HepG2 (cell line): ENCODE results near the gene RASSF8. TPM values are rescaled to one million over a fixed set of nuclear protein-coding genes. Genes with fewer than 3 reads are reported as not detected.

Source experiments
- ATF3 ChIP-seq: sonication (generic); formaldehyde crosslinking; IDR thresholded peaks from 2 replicates; pipeline ENCODE4 v1.4.0; 2020; ENCODE audit warnings: missing genetic modification reagents
- ELF3 ChIP-seq: IDR thresholded peaks from 2 replicates; pipeline ENCODE4 v1.6.1; 2016; ENCODE audit warnings: missing genetic modification reagents, missing compliant biosample characterization
- HIC2 ChIP-seq: sonication (generic); formaldehyde crosslinking; IDR thresholded peaks from 2 replicates; pipeline ENCODE4 v1.9.0; 2022; ENCODE audit warnings: low read depth, missing genetic modification reagents
- MLXIP ChIP-seq: sonication (generic); formaldehyde crosslinking; IDR thresholded peaks from 2 replicates; pipeline ENCODE4 v1.9.0; 2021; ENCODE audit warnings: missing genetic modification reagents, borderline replicate concordance
- NBN ChIP-seq: fragments of 450-650 bp; conservative IDR thresholded peaks from 2 replicates; pipeline ENCODE4 v1.6.1; 2017
- RCOR2 ChIP-seq: IDR thresholded peaks from 2 replicates; pipeline ENCODE4 v1.6.1; 2016; ENCODE audit warnings: missing biosample characterization, missing genetic modification reagents
- TOE1 ChIP-seq: sonication (generic); formaldehyde crosslinking; IDR thresholded peaks from 2 replicates; pipeline ENCODE4 v1.4.0; 2020; ENCODE audit warnings: mild to moderate bottlenecking, missing genetic modification reagents
- TRAFD1 ChIP-seq: sonication (generic); formaldehyde crosslinking; IDR thresholded peaks from 2 replicates; pipeline ENCODE4 v1.5.1; 2020; ENCODE audit warnings: missing genetic modification reagents, mild to moderate bottlenecking, borderline replicate concordance
- ZFP62 ChIP-seq: sonication (generic); formaldehyde crosslinking; IDR thresholded peaks from 2 replicates; pipeline ENCODE4 v1.4.0; 2020; ENCODE audit warnings: missing genetic modification reagents
- ZNF510 ChIP-seq: sonication (generic); formaldehyde crosslinking; IDR thresholded peaks from 2 replicates; pipeline ENCODE4 v1.4.0; 2020; ENCODE audit warnings: low read depth, mild to moderate bottlenecking, missing genetic modification reagents
- ZNF572 ChIP-seq: sonication (generic); formaldehyde crosslinking; IDR thresholded peaks from 2 replicates; pipeline ENCODE4 v1.5.1; 2020; ENCODE audit warnings: mild to moderate bottlenecking, missing genetic modification reagents
- polyA plus RNA-seq, 8 experiments: library from polyadenylated mRNA; depleted of rRNA in 3 of 8; stranded (reverse) in 7 of 8; unstranded in 1 of 8; fragments of >200 nt; fragmentation: Illumina TruSeq in 4 of 8; extraction: Trizol in 4 of 8; gene quantifications; 2 replicates each; pipeline versions ENCODE4 v1.2.1 to v1.2.3, GENCODE V29; 2011 to 2016; ENCODE audit warnings: low read depth in 4 of 8, missing spikeins in 1 of 8, mixed read lengths in 1 of 8; ENCODE audit not compliant: insufficient read depth in 1 of 8
- total RNA-seq, 5 experiments: library from RNA; depleted of rRNA; stranded (reverse); fragments of >200 nt; fragmentation: Illumina TruSeq; extraction: Trizol; gene quantifications; 2 replicates each; pipeline ENCODE4 v1.2.3, GENCODE V29; 2016; ENCODE audit warnings: low read depth in 1 of 5

The RASSF8 gene
- total and polyA plus RNA-seq, 2 of the 13 experiments (the other 11 are each of a cell fraction or from before 2014, with no cell fraction given), result 0.82 to 9.2 TPM

DNA sequence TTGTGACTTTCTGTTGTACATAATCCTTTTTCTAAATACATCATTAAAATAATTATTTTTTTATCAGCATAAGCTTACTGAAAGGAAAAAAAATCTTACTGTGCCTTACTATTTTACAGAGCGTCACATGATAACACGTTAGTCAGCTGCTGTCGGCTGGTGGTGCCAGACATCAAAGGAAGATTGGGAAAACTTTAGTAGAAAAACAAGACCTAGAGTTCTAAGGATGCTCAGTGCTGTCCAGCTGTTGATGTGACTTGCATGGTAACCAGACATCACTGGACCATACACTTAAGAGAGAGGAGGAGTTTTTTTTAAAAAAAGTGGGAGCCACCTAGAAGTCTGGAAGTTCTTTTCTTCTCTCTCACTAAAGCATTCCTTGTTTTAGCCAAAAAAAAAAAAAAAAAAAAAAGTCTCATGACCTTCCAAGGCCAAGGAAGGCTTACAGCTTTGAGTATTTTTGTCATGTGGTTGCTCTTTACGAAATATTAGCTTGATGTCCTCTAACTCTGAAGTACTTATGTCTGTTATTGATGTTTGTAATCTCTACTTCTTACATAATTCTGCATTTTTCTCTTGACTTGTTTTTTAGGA lies 4.5 kb downstream of the RASSF8 start (continued):
- TF ChIP-seq TOE1 (CRISPR knock-in tag) (no peak), NBN (no peak), MLXIP (CRISPR knock-in tag) (no peak), ELF3 (CRISPR knock-in tag) (no peak), ZNF510 (CRISPR knock-in tag) (no peak), TRAFD1 (CRISPR knock-in tag) (no peak), RCOR2 (CRISPR knock-in tag) (no peak), ZFP62 (CRISPR knock-in tag) (no peak), ATF3 (CRISPR knock-in tag) (no peak), HIC2 (CRISPR knock-in tag) (no peak), ZNF572 (CRISPR knock-in tag) (no peak)
